Measurements from ENCODE around the gene GNAS.

Gene GNAS

DNA sequence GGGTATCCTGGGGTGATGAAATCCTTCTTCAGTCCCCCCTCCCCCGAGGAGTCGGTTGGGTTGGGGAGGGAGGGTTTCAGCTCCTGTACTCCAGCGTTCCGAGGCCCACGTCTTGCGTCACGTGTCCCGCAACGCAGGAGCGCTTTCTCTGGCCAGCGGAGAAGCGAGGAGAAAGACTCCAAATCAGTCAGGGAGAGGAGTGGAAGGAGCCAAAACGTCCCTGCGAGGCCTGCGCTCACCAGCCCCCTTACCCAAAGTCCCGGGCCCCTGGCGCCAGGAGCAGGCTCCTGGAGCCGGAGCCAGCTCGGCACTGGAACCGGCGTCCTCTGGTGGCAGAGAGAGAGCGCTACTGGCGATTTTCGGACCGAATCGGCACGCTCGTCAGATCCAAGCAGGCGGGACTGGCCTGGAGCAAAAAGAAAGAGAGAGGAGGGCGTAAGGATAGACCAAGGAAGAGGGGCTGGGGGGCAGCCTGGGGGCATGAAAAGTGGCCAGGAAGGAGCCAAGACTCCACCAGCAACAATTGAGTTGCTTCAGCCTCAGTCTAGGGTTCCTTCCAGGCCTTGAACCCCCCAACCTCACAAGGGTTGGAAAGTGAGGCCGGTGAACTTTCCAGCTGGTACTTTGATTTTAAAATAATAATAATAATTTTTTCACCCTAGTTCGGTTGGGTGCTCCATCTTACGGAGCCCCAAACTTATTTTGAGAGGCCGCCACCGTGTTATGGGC, at the start of gene GNAS:
Gene GNAS (plus strand): TSS at position 174 of the 729 bp plus-strand sequence.
- TF ChIP-seq, protein P1, sequence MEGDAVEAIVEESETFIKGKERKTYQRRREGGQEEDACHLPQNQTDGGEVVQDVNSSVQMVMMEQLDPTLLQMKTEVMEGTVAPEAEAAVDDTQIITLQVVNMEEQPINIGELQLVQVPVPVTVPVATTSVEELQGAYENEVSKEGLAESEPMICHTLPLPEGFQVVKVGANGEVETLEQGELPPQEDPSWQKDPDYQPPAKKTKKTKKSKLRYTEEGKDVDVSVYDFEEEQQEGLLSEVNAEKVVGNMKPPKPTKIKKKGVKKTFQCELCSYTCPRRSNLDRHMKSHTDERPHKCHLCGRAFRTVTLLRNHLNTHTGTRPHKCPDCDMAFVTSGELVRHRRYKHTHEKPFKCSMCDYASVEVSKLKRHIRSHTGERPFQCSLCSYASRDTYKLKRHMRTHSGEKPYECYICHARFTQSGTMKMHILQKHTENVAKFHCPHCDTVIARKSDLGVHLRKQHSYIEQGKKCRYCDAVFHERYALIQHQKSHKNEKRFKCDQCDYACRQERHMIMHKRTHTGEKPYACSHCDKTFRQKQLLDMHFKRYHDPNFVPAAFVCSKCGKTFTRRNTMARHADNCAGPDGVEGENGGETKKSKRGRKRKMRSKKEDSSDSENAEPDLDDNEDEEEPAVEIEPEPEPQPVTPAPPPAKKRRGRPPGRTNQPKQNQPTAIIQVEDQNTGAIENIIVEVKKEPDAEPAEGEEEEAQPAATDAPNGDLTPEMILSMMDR (conservative IDR thresholded peaks at IDR 0.05; ENCODE audit: low read depth): peak; percentile 95
- CTCF ChIA-PET: interaction anchor here (0.6 to 1.9 kb wide), 22 partner anchors 9 to 1720 kb away, joined by 3 to 14 read pairs (median 4); partner anchors contain the start of gene STX16
- no peak within 1 kb of the TSS for H3K27ac ChIP-seq
- peak; percentile 90 for DNase-seq (ENCODE audit: low spot score)
- POLR2A ChIA-PET (ENCODE audit: low non-redundant PET): no interaction called here

DNA sequence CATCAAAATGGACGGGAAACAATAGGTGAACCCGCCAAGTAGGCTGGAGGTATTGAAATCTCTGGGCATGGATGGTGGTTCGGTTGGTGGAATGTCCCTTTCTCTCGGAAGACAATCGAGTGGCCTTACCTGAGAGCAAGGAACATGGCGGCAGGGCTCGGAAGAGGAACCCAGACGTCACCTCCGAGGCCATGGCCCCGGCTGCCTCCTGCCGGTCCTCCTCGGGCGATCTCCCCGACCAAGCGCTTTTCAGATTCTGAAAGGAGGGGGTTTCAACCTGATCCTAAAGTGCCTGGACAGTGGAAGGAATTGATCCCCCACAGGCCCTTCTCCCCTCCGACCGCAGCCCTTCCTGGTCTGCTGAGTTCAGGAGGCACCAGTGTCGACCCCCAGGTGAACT, 49.0 kb upstream of the GNAS start:
- POLR2A ChIA-PET (ENCODE audit: low non-redundant PET): no interaction called here
- H3K27ac ChIP-seq: no peak overlapping the region
- CTCF ChIA-PET: no interaction called here
- TF ChIP-seq, protein P1 (conservative IDR thresholded peaks at IDR 0.05; ENCODE audit: low read depth): no peak
- DNase-seq (ENCODE audit: low spot score): no peak

DNA sequence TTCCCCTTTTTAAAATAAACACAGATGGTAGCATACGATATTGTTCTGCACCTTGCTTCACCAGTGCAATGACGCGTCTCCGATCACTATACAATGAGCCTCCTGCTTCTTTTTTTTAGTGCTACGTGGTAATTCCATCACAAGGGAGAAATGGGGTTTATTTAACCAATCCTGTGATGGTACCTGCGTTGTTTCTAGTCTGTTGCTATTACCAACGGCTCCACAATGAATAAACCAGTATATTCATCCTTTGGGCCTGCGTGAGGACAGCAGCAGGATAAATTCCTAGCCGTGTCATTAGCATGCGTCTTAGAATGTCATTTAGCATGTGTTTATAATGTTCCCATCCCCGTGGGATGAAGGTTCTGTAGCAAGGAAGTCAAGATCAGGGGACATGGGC, 44.7 kb upstream of the GNAS start:
- no peak overlapping the region for H3K27ac ChIP-seq
- no peak for DNase-seq (ENCODE audit: low spot score)
- POLR2A ChIA-PET (ENCODE audit: low non-redundant PET): no interaction called here
- TF ChIP-seq, protein P1 (conservative IDR thresholded peaks at IDR 0.05; ENCODE audit: low read depth): no peak
- CTCF ChIA-PET: no interaction called here

DNA sequence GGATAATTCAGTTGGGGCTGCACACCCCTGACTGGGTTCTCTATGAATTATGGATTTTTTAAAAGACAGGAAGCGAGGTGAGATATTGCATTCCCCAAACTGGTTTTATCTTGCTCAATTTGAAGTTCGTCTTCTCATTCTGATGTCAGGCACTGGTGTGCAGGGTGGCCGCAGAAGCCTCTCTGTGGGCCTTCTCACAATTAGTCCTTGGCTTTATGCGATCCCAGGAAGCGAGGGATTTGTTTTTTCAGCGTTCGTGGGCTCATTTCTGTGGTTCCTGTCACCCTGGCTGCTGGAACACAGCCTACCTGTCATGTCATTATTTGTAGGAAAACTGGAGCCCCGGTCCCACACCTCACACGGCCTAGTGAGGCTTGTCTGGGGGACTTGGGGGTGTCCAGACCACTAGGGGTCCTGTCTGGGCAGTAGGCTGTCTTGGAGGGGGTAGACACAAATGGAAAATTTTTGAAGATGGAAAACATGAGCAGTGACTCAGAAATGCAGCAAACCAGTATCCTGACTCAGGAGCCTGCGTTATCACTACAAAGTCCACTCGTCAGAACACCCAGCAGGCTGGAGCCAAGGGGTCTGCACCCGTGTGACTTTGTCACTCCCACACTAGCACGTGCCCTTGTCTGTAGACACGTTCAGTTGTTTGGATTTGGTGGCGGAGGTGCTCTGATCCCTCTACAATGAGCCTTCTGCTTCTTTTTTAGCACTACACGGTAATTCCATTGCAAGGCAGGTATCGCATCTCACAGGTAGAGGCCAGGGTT, 44.1 kb upstream of the GNAS start:
- H3K27ac ChIP-seq: no peak overlapping the region
- TF ChIP-seq, protein P1 (conservative IDR thresholded peaks at IDR 0.05; ENCODE audit: low read depth): no peak
- ChIA-PET POLR2A (ENCODE audit: low non-redundant PET) (no interaction called here), CTCF (no interaction called here)
- no peak for DNase-seq (ENCODE audit: low spot score)

DNA sequence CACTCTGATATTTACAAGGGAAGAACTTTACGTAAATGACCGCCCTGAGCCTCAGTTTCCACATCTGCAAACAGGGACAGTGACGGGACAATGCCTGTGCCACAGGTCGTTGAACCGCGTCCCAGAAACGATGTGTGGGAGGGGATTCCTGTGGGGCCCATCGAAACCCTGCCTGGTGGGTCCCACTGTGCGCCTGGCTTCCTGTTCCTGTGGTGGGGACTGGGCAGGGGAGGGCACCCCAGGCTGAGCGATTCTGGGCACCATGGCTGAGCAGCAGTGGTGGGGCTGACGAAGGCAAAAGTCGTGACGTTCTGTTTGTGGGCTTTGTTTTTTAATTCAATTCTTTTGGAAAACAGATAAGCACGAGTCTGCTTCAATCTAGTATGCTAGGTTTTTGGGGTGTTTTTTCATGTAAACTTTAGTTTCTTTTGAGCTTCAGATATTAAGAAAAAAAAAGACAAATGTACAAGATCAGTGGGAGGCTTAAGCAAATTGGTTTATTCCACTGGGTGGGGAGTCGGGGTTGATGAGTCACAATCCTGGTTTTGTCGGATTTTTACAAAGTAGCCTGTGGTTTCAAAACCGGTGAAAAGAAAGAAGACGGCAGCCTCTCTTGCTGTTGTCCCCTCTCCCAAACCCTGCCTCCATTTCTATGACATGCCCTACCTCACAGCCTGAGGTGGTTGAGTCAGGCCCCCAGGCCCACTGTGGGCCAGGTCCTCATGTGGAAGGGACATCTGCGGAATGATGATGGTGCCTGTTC, 42.2 kb upstream of the GNAS start:
- ChIA-PET POLR2A (ENCODE audit: low non-redundant PET) (no interaction called here), CTCF (no interaction called here)
- no peak for DNase-seq (ENCODE audit: low spot score)
- TF ChIP-seq, protein P1 (conservative IDR thresholded peaks at IDR 0.05; ENCODE audit: low read depth): no peak
- H3K27ac ChIP-seq: no peak overlapping the region

DNA sequence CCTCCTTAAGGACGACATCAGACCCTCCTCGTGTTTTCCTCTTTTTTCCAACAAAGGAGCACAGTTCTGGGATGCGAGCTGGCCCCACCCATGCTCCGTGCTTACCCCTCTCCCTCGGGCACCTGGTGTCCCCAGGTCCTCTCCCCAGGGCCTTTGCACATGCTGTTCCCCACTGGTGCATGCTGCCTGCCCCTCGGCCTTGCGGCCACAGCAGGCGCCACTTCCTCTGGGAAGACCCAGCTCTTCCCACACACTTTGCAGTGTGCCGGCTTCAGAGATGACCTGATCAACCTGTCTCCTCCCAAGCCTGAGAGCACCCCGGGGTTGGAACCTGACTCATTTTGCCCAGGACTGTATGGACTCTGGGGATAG, 41.7 kb upstream of the GNAS start:
- ChIA-PET POLR2A (ENCODE audit: low non-redundant PET) (no interaction called here), CTCF (interaction anchor here (0.6 kb wide), 1 partner anchor 697 kb away, joined by 4 read pairs; no protein-coding TSS in a partner anchor)
- TF ChIP-seq, protein P1 (conservative IDR thresholded peaks at IDR 0.05; ENCODE audit: low read depth): no peak
- DNase-seq (ENCODE audit: low spot score): no peak
- H3K27ac ChIP-seq: no peak overlapping the region
